ENCODE data around the gene RNF215.

The RNF215 gene

GRCh38 chr22:30432096-30432495 lies 44.9 kb upstream of the RNF215 start:
- TF ChIP-seq CTCF (IDR thresholded peaks at IDR 0.05; ENCODE audit: extremely low read depth, missing control alignments): no peak
- no peak for DNase-seq (ENCODE audit: low spot score)

- DNase-seq (ENCODE audit: low spot score): no peak
- no peak for TF ChIP-seq CTCF (IDR thresholded peaks at IDR 0.05; ENCODE audit: extremely low read depth, missing control alignments)
Observed at GRCh38 chr22:30430933-30431332, 43.7 kb upstream of the RNF215 start.

GRCh38 chr22:30429887-30430286 lies 42.7 kb upstream of the RNF215 start:
- TF ChIP-seq CTCF (IDR thresholded peaks at IDR 0.05; ENCODE audit: extremely low read depth, missing control alignments): no peak
- DNase-seq (ENCODE audit: low spot score): no peak

- no peak for DNase-seq (ENCODE audit: low spot score)
- TF ChIP-seq CTCF (IDR thresholded peaks at IDR 0.05; ENCODE audit: extremely low read depth, missing control alignments): no peak
Observed at GRCh38 chr22:30427871-30428270, 40.7 kb upstream of the RNF215 start.

GRCh38 chr22:30426388-30427353 lies 39.5 kb upstream of the RNF215 start:
- DNase-seq (ENCODE audit: low spot score): peak; percentile 74

GRCh38 chr22:30425616-30426387 lies 38.6 kb upstream of the RNF215 start, which contains the start of gene MTFP1:
Gene MTFP1, plus strand, starts transcription at chr22:30425768. Its CDS starts 112 bp downstream, at chr22:30425880.
- peak; percentile 74 for DNase-seq (ENCODE audit: low spot score)

More at GRCh38 chr22:30426388-30427353, 39.5 kb upstream of the RNF215 start:
- peak; percentile 62 for TF ChIP-seq CTCF (IDR thresholded peaks at IDR 0.05; ENCODE audit: extremely low read depth, missing control alignments)

More at GRCh38 chr22:30425616-30426387, 38.6 kb upstream of the RNF215 start, which contains the start of gene MTFP1:
- no peak for TF ChIP-seq CTCF (IDR thresholded peaks at IDR 0.05; ENCODE audit: extremely low read depth, missing control alignments)
